ENCODE measurements around the gene METTL23.
A peak's percentile ranks its signal among the peaks of the same experiment; 100 is the strongest.

DNA sequence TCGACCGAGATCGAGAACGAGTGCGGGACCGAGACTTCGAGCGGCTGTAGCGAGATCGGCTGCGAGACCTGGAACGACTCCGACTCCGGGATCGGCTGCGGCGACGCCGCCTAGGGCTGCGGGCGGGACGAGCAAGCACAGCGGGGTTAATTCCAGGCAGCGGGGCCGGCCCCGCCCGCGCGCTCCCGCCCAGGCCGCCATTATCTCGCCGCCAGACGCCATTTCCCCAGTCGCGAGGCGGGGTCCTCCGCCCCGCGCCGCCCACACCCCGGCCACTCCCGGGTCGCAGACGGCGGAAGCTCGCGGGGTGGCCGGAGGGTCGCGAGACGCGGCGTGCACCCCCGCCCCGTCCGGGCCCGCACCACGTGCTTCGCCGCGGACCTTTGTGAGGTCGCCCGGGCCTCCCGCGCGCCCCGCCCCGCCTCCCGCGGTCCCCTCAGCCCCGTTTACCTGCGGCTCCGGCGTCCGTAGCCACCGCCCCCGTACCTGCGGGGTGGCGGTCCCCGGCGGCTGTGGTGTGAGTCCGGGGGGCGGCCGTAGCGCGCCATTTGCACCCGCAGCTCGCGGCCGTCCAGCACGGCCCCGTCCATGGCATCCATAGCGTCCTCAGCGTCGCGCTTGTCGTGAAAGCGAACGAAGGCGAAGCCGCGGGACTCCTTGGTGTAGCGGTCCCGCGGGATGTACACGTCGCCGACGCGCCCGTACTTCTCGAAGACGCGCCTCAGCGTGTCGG, 9.9 kb downstream of the METTL23 start:
- TF ChIP-seq POLR2A (IDR thresholded peaks at IDR 0.05) (peak; percentile 50), POLR2AphosphoS5 (IDR thresholded peaks at IDR 0.05) (peak in 2 of 3 donors; percentile 64 to 65)

Measured in transverse colon (tissue), 3 donors.